Testis (tissue), 2 donors: ENCODE results near the gene DIAPH3.

Experiments used
- POLR2A ChIP-seq: fragments of 450-650 bp; IDR thresholded peaks from one replicate; pipeline ENCODE4 v1.6.1; 2017; ENCODE audit warnings: antibody characterized with exemption, mild to moderate bottlenecking, moderate library complexity
- TF ChIP-seq, protein P1 (sequence below), 3 experiments: fragments of 450-650 bp in 2 of 3; fragments of 200-600 bp in 1 of 3; sonication (generic) in 1 of 3; IDR thresholded peaks; one replicate each; pipeline ENCODE4 v1.5.1; 2016 to 2019; ENCODE audit warnings: antibody characterized with exemption in 3 of 3, mild to moderate bottlenecking in 2 of 3, moderate library complexity in 1 of 3

DNA sequence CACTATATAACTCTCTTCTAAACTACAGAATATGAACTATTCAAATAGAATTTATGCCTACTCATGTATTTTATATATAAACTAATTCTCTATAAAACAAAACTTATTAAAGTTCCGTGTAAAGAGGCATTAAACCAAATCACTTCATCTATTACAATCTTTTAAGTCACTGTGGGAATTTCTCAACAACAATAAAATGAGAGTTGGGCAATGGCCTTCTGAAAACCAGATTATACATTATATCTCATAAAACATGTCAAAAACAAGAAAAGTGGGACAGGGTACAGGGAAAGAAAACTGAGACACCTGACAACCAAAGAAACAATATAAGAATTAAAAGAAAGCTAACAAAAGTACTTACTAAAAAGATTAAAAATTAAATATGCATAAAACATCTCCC, 145.2 kb downstream of the DIAPH3 start:
- TF ChIP-seq, protein P1, sequence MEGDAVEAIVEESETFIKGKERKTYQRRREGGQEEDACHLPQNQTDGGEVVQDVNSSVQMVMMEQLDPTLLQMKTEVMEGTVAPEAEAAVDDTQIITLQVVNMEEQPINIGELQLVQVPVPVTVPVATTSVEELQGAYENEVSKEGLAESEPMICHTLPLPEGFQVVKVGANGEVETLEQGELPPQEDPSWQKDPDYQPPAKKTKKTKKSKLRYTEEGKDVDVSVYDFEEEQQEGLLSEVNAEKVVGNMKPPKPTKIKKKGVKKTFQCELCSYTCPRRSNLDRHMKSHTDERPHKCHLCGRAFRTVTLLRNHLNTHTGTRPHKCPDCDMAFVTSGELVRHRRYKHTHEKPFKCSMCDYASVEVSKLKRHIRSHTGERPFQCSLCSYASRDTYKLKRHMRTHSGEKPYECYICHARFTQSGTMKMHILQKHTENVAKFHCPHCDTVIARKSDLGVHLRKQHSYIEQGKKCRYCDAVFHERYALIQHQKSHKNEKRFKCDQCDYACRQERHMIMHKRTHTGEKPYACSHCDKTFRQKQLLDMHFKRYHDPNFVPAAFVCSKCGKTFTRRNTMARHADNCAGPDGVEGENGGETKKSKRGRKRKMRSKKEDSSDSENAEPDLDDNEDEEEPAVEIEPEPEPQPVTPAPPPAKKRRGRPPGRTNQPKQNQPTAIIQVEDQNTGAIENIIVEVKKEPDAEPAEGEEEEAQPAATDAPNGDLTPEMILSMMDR (IDR thresholded peaks at IDR 0.05) = no peak
- no peak for TF ChIP-seq POLR2A
